DOHH2 (cell line): ENCODE measurements around the gene FOXA3.

Experiments
- H3F3A ChIP-seq: fragments of 200-600 bp; sonication (generic), shearing (Covaris generic); 2 replicates; pipeline ENCODE4 v1.6.0; 2016; ENCODE audit warnings: antibody characterized with exemption, mild to moderate bottlenecking; ENCODE audit not compliant: control insufficient read depth, insufficient read depth
- H3K27ac ChIP-seq: fragments of 200-600 bp; sonication (generic); 2 replicates; pipeline ENCODE4 v1.5.1; 2014; ENCODE audit warnings: low read depth, mild to moderate bottlenecking, low read length, moderate library complexity
- H3K27me3 ChIP-seq: fragments of 200-600 bp; sonication (generic); 2 replicates; pipeline ENCODE4 v1.6.1; 2014; ENCODE audit warnings: mild to moderate bottlenecking, low read length, mixed read lengths; ENCODE audit not compliant: control insufficient read depth
- H3K36me3 ChIP-seq: fragments of 200-600 bp; sonication (generic); 2 replicates; pipeline ENCODE4 v1.6.1; 2014; ENCODE audit warnings: mild to moderate bottlenecking, low read length, moderate library complexity, mixed read lengths; ENCODE audit not compliant: control insufficient read depth
- H3K4me1 ChIP-seq: fragments of 200-600 bp; sonication (generic); 2 replicates; pipeline ENCODE4 v1.6.1; 2014; ENCODE audit warnings: mild to moderate bottlenecking, low read length, mixed read lengths; ENCODE audit not compliant: control insufficient read depth
- H3K4me2 ChIP-seq: fragments of 200-600 bp; sonication (generic); 2 replicates; pipeline ENCODE4 v1.6.0; 2014; ENCODE audit warnings: mild to moderate bottlenecking, low read length, moderate library complexity
- H3K4me3 ChIP-seq: fragments of 200-600 bp; sonication (generic); 2 replicates; pipeline ENCODE4 v1.5.1; 2014; ENCODE audit warnings: mild to moderate bottlenecking, low read length, mixed read lengths
- H3K79me2 ChIP-seq: fragments of 200-600 bp; sonication (generic); 2 replicates; pipeline ENCODE4 v1.6.1; 2014; ENCODE audit warnings: mild to moderate bottlenecking, low read length, mixed read lengths; ENCODE audit not compliant: control insufficient read depth
- H3K9me2 ChIP-seq: fragments of 200-600 bp; sonication (generic); replicated peaks from 2 replicates; pipeline ENCODE4 v1.6.1; 2014; ENCODE audit warnings: mild to moderate bottlenecking, low read length, mixed read lengths; ENCODE audit not compliant: control insufficient read depth
- H3K9me3 ChIP-seq: fragments of 200-600 bp; sonication (generic); 2 replicates; pipeline ENCODE4 v1.6.1; 2014; ENCODE audit warnings: antibody characterized with exemption, low read length, mixed read lengths; ENCODE audit not compliant: control insufficient read depth, insufficient read depth
- H4K20me1 ChIP-seq: fragments of 200-600 bp; sonication (generic); 2 replicates; pipeline ENCODE4 v1.6.0; 2014; ENCODE audit warnings: low read depth, mild to moderate bottlenecking, antibody characterized with exemption, low read length, moderate library complexity; ENCODE audit not compliant: control insufficient read depth, insufficient read depth
- CTCF ChIP-seq: fragments of 200-600 bp; sonication (generic); IDR thresholded peaks from one replicate; pipeline ENCODE4 v1.5.1; 2014; ENCODE audit warnings: antibody characterized with exemption, mild to moderate bottlenecking, low read depth, low read length; ENCODE audit not compliant: poor library complexity, severe bottlenecking
- EZH2phosphoT487 ChIP-seq: fragments of 200-600 bp; sonication (generic); IDR thresholded peaks from 2 replicates; pipeline ENCODE4 v1.6.1; 2017; ENCODE audit warnings: borderline replicate concordance, mild to moderate bottlenecking, antibody characterized with exemption, low read length, moderate library complexity, mixed read lengths

FOXA3 gene

GRCh38 chr19:45848922-45849321 lies 15.2 kb upstream of the FOXA3 start:
- Histone ChIP-seq H3K79me2 (no peaks in the 10 kb centered on the region; the same call in 1 of the 2 replicates), H3K4me3 (no peak overlapping the region), H3K27ac (no peak overlapping the region), H3K4me1 (no peaks in the 10 kb centered on the region), H3K36me3 (peaks cover 91% of the 10 kb centered on the region), H4K20me1 (no peaks in the 10 kb centered on the region), H3K9me3 (no peaks in the 10 kb centered on the region), H3K4me2 (no peak overlapping the region), H3K9me2 (no peaks in the 10 kb centered on the region), H3F3A (no peaks in the 10 kb centered on the region), H3K27me3 (no peaks in the 10 kb centered on the region)
- peak; percentile 41 for TF ChIP-seq CTCF
- TF ChIP-seq EZH2phosphoT487, result no peak

- TF ChIP-seq EZH2phosphoT487 (no peak), CTCF (no peak)
- no peaks in the 10 kb centered on the region for H4K20me1 ChIP-seq
- no peaks in the 10 kb centered on the region for H3K9me3 ChIP-seq
- no peak overlapping the region for H3K27ac ChIP-seq
- H3K9me2 ChIP-seq, result no peaks in the 10 kb centered on the region
- no peaks in the 10 kb centered on the region for H3F3A ChIP-seq
- H3K79me2 ChIP-seq, result peaks cover 23% of the 10 kb centered on the region
- no peak overlapping the region for H3K4me2 ChIP-seq
- peaks cover 83% of the 10 kb centered on the region for H3K36me3 ChIP-seq
- H3K27me3 ChIP-seq, result no peaks in the 10 kb centered on the region
- H3K4me3 ChIP-seq, result no peak overlapping the region
- H3K4me1 ChIP-seq, result no peaks in the 10 kb centered on the region
Observed at GRCh38 chr19:45852145-45852750, 11.9 kb upstream of the FOXA3 start.

GRCh38 chr19:45852983-45853382 lies 11.1 kb upstream of the FOXA3 start:
- Histone ChIP-seq H3K27me3 (no peaks in the 10 kb centered on the region), H3F3A (no peaks in the 10 kb centered on the region), H4K20me1 (no peaks in the 10 kb centered on the region), H3K36me3 (peaks cover 76% of the 10 kb centered on the region), H3K4me3 (no peak overlapping the region), H3K27ac (no peak overlapping the region), H3K4me2 (no peak overlapping the region), H3K9me3 (no peaks in the 10 kb centered on the region), H3K9me2 (no peaks in the 10 kb centered on the region), H3K4me1 (no peaks in the 10 kb centered on the region), H3K79me2 (peaks cover 26% of the 10 kb centered on the region)
- TF ChIP-seq CTCF (no peak), EZH2phosphoT487 (no peak)
